HL-60/S4 treated with retinoic acid at 250 ng/mL for 4 days and 3 days (cell line): ENCODE results near the gene ZNF804B.

Source experiments
- in situ Hi-C: fragments of 300-500 bp; cut with MboI; formaldehyde crosslinking; loops from 2 replicates; pipeline ENCODE4 v1.7.0; 2022; ENCODE audit warnings: low sequenced_read_pairs

ZNF804B gene

GRCh38 chr7:89247207-89247606, 487.7 kb downstream of the ZNF804B start:
- in situ Hi-C loops = no loop called here

GRCh38 chr7:89259085-89259484, 499.6 kb downstream of the ZNF804B start:
- in situ Hi-C loops = no loop called here

DNA sequence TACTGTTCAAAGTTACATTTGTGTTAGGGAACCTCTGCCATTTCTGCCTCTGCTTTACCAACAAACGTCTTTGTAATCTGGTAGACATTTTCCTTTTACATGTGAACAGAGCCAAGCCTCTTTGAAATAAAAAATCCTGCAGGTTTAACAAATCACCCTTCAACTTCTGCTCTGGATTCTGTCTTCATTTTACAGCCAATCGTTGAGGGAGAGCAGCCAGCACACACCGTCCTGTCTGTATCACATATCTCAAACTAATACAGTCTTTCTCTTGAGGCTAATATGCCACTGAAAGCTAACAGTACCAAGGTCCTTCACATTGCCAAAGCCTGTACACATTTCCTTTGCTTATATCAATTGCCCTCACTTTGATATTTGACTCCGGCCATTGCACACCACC, 504.6 kb downstream of the ZNF804B start:
- in situ Hi-C loops = no loop called here

DNA sequence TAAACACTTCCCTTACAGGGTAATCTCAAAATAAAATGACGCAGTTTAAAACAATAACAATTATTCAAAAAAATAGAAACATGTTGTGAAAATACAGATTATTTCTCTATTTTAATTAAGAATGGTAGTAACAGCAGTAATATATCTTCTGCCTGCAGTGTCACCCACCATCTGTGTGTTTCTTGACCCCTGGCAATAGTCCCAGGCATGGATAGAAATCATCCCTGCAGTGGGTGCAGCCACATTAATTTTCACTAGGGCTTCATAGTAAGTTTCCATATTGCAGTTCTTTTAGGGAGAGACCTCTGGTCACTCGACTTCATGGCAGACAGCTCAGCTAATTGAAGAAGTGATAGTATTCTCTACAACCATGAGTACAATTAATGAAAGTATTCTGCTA, 506.1 kb downstream of the ZNF804B start:
- in situ Hi-C loops = no loop called here

GRCh38 chr7:89283302-89283701, 523.8 kb downstream of the ZNF804B start:
- in situ Hi-C loops = no loop called here

- in situ Hi-C loops = no loop called here
Measured at GRCh38 chr7:89308535-89308934, 549.0 kb downstream of the ZNF804B start.

DNA sequence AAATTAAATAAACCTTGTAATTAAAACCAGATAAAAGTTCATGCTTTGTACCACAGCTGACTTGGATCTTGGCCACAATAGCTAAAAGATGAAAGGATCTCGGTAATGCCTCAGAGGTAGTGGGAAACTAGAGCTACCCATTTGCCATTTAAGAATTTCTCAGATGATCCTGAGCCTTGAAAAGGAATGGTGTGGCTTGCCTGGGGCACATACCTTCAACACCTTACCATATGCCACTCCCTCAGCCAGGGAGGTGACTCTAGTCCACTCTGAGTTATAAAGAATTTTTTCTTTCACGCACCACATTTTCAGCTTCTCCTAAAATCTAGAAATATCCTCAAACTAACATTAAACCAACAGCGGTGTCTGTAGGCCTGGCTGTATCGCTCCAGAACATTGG, 552.4 kb downstream of the ZNF804B start:
- in situ Hi-C loops = no loop called here

DNA sequence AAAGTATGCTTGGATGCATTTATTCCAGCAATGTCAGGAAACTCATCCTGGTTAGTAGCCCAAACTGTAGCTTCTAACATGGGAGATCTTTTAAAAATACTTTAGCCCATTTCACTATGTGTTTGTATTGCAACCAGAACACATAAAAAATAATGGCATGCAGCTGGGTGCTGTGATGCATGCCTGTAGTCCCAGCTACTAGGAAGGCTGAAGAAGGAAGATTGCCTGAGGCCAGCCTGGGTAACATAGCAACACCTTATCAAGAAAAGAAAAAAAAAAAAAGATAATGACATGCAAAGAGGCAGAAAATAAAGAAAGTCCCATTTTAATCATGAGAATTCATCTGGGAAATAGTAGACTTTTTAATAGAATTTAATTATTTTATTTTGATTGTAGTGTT, 553.1 kb downstream of the ZNF804B start:
- in situ Hi-C loops = no loop called here

DNA sequence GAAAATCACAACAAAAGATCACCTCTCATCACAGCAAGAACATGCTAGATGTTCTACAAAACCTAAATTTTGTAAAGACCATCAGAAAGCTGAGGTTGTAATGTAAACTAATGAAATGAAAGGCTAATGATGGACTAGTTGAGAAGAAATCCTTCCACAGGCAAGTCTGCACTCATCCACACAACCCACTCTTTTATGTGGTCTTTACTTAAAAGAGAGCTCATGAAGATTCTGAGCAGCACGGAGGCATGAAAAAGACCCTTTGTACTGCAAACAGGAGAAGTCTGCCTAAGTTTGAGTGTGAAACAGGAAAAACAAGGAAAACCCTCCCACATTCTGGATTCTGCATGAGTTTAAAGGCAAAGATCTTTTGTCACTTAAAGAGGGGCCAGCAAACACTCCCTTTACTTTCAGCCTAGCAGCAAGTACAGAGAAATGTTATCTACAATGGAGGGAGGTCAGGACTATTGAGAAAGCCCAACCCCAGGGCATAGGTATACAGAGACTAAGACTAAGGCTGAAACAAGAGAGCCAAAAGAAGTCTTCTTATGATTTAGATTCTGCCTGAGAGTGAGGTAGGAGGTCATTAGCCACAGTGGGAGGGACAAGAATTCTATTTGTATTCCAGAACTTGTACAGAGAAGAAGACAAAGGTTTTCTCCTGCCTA, 557.2 kb downstream of the ZNF804B start:
- in situ Hi-C loops = no loop called here

GRCh38 chr7:89332026-89332425, 572.5 kb downstream of the ZNF804B start:
- in situ Hi-C loops = no loop called here

- in situ Hi-C loops = no loop called here
Measured at GRCh38 chr7:89334797-89335196, 575.3 kb downstream of the ZNF804B start.

DNA sequence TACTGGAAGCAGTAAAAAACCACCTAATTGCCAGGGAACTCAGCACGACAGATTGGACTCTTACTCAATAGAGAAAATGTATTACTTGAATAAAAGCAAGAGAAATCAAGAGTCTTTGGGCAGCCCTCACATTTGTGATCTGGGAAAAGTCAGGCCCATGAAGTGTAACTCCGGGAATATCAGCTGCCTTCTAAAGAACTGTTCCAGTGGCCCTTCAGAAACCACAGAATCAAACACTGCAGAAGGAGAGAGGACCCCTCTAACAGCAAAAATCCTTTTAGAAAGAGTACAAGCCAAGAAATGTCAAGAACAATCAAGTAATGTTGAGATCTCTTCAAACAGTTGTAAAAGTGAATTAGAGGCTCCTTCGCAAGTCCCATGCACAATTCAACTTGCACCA, 576.0 kb downstream of the ZNF804B start:
- in situ Hi-C loops = no loop called here

- in situ Hi-C loops = no loop called here
Measured at GRCh38 chr7:89336121-89336520, 576.6 kb downstream of the ZNF804B start.

GRCh38 chr7:89339748-89340147, 580.2 kb downstream of the ZNF804B start:
- in situ Hi-C loops = no loop called here

GRCh38 chr7:89357121-89357520, 597.6 kb downstream of the ZNF804B start:
- in situ Hi-C loops = no loop called here

DNA sequence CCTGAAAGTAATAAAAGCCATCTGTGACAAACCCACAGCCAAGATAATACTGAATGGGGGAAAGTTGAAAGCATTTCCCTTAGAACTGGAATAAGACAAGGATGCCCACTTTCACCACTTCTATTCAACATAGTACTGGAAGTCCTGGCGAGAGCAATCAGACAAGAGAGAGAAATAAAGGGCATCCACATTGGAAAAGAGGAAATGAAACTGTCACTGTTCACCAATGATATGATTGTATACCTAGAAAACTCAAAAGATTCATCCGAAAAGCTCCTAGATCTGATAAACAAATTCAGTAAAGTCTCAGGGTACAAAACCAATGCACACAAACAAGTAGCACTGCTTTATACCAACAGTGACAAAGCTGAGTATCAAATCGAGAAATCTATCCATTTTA, 617.7 kb downstream of the ZNF804B start:
- in situ Hi-C loops = no loop called here

DNA sequence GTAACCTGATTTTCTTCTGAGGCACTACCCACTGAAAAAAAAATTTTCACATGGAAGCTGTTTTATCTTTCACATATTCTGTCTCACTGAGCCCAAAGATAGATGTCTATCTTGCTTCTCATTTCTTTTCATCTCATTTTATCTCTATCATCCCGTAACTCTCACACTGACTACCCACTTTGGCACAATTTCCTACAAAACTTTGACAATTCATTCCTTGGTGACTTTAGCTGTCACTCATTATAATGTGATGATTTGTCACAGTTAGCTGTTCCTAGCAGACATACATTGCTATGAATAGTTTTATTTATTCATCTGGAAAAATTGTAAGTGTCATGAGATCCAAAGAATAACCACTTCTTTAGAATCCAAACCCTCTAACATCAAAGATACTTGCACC, 625.9 kb downstream of the ZNF804B start:
- in situ Hi-C loops = no loop called here
